Left lung (tissue), 10 donors: ENCODE data around the gene KLHDC7A. TPM values are rescaled to one million over a fixed set of nuclear protein-coding genes. Genes with fewer than 3 reads are reported as not detected.

Experiments
- ATAC-seq: fragments of 200-7000 bp; cut with Tn5 transposase; one replicate; pipeline ENCODE4 v1.9.1; 2020; ENCODE audit warnings: moderate library complexity
- DNase-seq, 4 donors: peaks; one replicate each; pipeline ENCODE4 v3.0.0-alpha.2; 2013 to 2020
- H3K27ac ChIP-seq, 2 donors: fragments of 200-600 bp; sonication (generic) in 1 of 2; one replicate each; pipeline versions ENCODE4 v1.5.0 to v1.8.0; 2020 to 2021
- H3K27me3 ChIP-seq, 2 donors: fragments of 200-600 bp; sonication (generic) in 1 of 2; one replicate each; pipeline versions ENCODE4 v1.5.0 to v1.8.0; 2020 to 2021
- H3K36me3 ChIP-seq, 2 donors: fragments of 200-600 bp; sonication (generic) in 1 of 2; one replicate each; pipeline versions ENCODE4 v1.5.0 to v1.8.0; 2020 to 2021
- H3K4me1 ChIP-seq, 2 donors: fragments of 200-600 bp; one replicate each; pipeline ENCODE4 v1.8.0; 2021
- H3K4me3 ChIP-seq, 2 donors: fragments of 200-600 bp; sonication (generic) in 1 of 2; one replicate each; pipeline versions ENCODE4 v1.5.0 to v1.8.0; 2020 to 2021; ENCODE audit warnings: mild to moderate bottlenecking in 1 of 2
- H3K9me3 ChIP-seq, 2 donors: fragments of 200-600 bp; sonication (generic) in 1 of 2; one replicate each; pipeline versions ENCODE4 v1.5.0 to v1.8.0; 2020 to 2021
- intact Hi-C, 2 donors: fragments of 100-400 bp; cut with DNase I; formaldehyde crosslinking; loops; one replicate each; pipeline versions ENCODE4 v1.11.2 to v1.14.2; 2022
- polyA plus RNA-seq, 6 donors: library from polyadenylated mRNA; unstranded; fragments of 120-200 nt; gene quantifications; one replicate each; pipeline ENCODE4 v1.2.1, GENCODE V29; 2013; ENCODE audit not compliant: insufficient read length in 6 of 6
- total RNA-seq, 2 donors: library from RNA; stranded (reverse); fragmentation: NEBNext Ultra II Directional; extraction: Animal tissue kit (Norgen Biotek cat#: 25700); gene quantifications; one replicate each; pipeline ENCODE4 v1.2.1, GENCODE V29; 2021
- TF ChIP-seq, protein P1 (sequence below), 2 donors: fragments of 200-600 bp; sonication (generic) in 1 of 2; IDR thresholded peaks; one replicate each; pipeline versions ENCODE4 v1.5.0 to v1.8.0; 2021; ENCODE audit warnings: antibody characterized with exemption in 2 of 2
- donor health status: DM: no; HTN: yes; CAD: no.
- donor health status: DM: no; HTN: no; CAD: no.

The KLHDC7A gene
- total and polyA plus RNA-seq, 8 donors, result 0.36 to 6.1 (median 1.2) TPM

DNA sequence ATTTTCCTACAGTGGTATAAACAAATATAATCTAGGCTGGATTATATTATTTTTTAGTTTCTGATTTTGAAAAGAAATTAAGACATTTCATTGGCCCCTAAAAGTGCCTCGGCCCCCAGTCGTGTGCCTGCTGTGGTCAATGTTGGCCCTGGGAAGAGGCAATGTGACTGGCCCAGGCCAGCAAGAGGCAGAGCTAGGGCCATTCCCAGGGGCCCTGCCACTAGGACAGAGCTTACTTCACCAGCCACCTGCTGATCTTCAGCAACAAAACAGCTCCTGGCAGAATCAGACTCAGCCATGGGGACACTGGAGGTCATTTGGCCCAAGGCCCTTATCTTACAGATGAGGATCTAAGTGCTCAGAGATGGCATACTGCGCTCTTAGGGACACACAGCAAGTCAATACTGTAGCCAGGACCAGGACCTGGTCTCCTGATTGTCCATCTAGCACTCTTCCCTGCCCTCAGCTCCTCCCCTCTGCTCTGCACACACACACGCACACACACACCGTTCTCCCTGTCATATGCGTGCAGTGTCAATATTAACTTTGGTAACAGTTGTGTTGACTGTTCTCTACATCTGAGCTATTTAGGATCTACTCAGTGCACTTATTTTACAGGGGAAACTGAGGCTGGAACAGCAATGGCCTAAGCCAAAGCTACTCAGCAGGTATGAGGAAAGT is 16.6 kb upstream of the KLHDC7A start:
- Histone ChIP-seq H3K4me1 (no peaks in the 10 kb centered on the region), H3K9me3 (no peaks in the 10 kb centered on the region), H3K4me3 (no peak overlapping the region), H3K27me3 (peaks cover 0 to 13% of the 10 kb centered on the region in 2 donors), H3K27ac (no peak overlapping the region), H3K36me3 (no peaks in the 10 kb centered on the region)
- peak; percentile 89 for ATAC-seq
- no peak for DNase-seq
- intact Hi-C loops, result no loop called here
- TF ChIP-seq, protein P1, sequence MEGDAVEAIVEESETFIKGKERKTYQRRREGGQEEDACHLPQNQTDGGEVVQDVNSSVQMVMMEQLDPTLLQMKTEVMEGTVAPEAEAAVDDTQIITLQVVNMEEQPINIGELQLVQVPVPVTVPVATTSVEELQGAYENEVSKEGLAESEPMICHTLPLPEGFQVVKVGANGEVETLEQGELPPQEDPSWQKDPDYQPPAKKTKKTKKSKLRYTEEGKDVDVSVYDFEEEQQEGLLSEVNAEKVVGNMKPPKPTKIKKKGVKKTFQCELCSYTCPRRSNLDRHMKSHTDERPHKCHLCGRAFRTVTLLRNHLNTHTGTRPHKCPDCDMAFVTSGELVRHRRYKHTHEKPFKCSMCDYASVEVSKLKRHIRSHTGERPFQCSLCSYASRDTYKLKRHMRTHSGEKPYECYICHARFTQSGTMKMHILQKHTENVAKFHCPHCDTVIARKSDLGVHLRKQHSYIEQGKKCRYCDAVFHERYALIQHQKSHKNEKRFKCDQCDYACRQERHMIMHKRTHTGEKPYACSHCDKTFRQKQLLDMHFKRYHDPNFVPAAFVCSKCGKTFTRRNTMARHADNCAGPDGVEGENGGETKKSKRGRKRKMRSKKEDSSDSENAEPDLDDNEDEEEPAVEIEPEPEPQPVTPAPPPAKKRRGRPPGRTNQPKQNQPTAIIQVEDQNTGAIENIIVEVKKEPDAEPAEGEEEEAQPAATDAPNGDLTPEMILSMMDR (IDR thresholded peaks at IDR 0.05), result no peak

DNA sequence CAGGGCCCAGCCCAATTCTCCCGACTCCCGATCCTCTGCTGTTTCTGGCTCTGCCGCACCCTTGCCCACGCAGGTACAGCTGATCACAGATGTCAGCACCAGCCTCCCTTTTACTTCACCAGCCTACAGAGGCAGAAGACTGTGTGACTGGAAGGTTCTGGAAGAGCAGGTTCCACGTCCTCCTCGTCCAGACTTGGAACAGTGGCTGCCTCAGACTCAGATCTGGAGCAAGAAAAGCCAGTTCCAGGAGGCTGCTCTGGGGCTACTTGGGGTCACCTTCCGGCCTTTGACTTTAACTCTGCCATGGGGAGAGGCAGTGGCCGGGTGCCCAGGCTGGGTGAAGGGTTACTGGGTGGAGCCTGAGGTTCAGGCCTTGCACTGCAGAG is 16.1 kb upstream of the KLHDC7A start:
- peak; percentile 81 for ATAC-seq
- no peaks in the 10 kb centered on the region for H3K4me1 ChIP-seq
- H3K4me3 ChIP-seq, result no peak overlapping the region
- DNase-seq, result peak in 2 of 4 donors; percentile 27 to 36
- TF ChIP-seq, protein P1 (IDR thresholded peaks at IDR 0.05), result no peak
- intact Hi-C loops, result no loop called here
- no peaks in the 10 kb centered on the region for H3K36me3 ChIP-seq
- H3K27me3 ChIP-seq, result peaks cover 0 to 9% of the 10 kb centered on the region in 2 donors
- H3K27ac ChIP-seq, result no peak overlapping the region
- H3K9me3 ChIP-seq, result no peaks in the 10 kb centered on the region

DNA sequence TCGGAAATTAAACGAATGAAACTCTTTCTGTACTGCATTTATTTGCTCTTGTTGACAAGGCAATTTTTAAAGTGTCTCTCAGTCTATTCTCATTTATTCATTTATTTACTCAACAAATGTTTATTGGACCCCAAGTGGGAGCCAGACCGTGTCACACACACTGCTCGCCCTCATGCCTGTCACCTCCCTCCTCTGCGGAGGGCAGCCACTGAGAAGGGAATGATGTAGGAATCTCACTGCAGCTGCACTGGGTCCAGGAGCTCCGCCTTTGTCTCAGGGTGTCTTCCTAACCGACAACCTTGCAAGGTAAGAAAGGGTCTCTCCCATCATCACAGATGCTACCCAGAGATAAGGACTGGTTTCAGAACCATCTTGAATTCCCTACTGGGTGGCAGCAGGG is 14.1 kb upstream of the KLHDC7A start:
- Histone ChIP-seq H3K36me3 (no peaks in the 10 kb centered on the region), H3K27ac (no peak overlapping the region), H3K9me3 (no peaks in the 10 kb centered on the region), H3K4me1 (no peaks in the 10 kb centered on the region), H3K27me3 (no peaks in the 10 kb centered on the region), H3K4me3 (no peak overlapping the region)
- ATAC-seq (no peak), DNase-seq (no peak)
- intact Hi-C loops, result no loop called here
- TF ChIP-seq, protein P1 (IDR thresholded peaks at IDR 0.05), result no peak

DNA sequence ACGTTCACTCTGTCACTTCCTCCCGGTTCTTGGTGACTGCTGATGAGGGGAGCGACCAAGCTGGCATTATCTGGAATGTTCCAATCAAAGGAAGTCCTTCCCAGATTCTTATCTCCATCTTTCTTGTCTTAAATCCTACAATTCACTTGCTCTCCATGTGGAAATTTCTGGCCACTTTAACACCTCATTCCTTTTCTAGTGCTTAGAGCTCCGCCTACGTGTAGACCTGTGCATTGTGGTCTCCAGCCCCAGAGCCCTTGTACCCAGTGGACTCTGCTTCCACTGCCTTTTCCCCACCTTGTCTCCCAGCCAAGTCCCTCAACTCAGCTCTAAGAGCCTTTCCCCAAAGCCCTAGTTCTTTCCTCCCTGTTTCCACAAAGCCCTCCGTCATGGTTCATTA is 12.2 kb upstream of the KLHDC7A start:
- no peaks in the 10 kb centered on the region for H3K4me1 ChIP-seq
- H3K27me3 ChIP-seq, result no peaks in the 10 kb centered on the region
- no peak for ATAC-seq
- TF ChIP-seq, protein P1 (IDR thresholded peaks at IDR 0.05), result no peak
- H3K36me3 ChIP-seq, result no peaks in the 10 kb centered on the region
- no peaks in the 10 kb centered on the region for H3K9me3 ChIP-seq
- no peak overlapping the region for H3K27ac ChIP-seq
- intact Hi-C loops, result no loop called here
- no peak for DNase-seq
- no peak overlapping the region for H3K4me3 ChIP-seq

DNA sequence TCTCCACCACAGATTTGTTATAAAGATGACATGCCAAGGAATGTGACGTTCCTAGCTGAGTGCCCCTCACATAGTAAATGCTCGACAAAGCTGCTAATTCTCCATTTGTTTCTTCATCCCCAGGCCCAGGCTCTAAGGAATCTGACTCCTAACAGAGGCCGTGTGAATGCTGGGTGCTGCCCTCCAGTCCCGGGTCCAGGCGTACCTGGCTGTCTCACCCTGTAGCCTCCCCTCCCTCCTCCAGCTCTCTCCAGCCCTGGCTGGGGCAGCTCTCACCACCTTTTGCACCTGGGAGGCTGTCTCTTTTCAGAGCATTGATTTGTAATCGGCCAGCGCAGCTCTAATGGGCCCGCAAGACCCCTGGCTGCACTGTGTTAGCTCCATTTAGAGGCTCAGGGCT is 11.2 kb upstream of the KLHDC7A start:
- Histone ChIP-seq H3K4me1 (no peaks in the 10 kb centered on the region), H3K4me3 (no peak overlapping the region), H3K9me3 (no peaks in the 10 kb centered on the region), H3K36me3 (no peaks in the 10 kb centered on the region), H3K27ac (no peak overlapping the region), H3K27me3 (no peaks in the 10 kb centered on the region)
- ATAC-seq (no peak), DNase-seq (no peak)
- intact Hi-C loops, result no loop called here
- TF ChIP-seq, protein P1 (IDR thresholded peaks at IDR 0.05), result no peak
